Measurements from ENCODE around the gene XKR3. TPM values are rescaled to one million over a fixed set of nuclear protein-coding genes. Genes with fewer than 3 reads are reported as not detected.

The XKR3 gene
- total and polyA plus RNA-seq, 2 donors (not counting 1 experiment from before 2014, with no cell fraction given), result not detected

DNA sequence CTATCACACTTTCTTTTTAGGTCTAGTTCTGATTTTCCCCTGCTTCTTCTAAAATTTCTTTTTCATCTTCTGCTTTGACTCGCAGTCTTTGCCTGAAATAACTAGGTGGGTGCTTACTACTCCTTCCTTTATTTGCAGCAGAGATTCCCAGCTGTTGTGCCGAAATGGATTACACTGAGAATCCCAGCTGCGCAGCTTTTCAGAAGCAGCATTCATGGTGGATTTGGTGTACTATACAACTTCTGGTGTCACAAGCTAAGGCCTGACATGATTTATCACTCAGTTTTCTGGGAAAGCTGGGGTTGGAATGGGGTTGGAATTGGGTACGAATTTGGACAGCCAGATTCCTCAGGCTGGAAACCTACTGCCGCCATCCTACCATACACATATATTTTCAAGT, 6.0 kb upstream of the XKR3 start:
- Mint-ChIP-seq H3K4me1 (no peaks in the 10 kb centered on the region), H3K27me3 (peaks cover 7% of the 10 kb centered on the region), H3K4me3 (no peak overlapping the region), H3K27ac (no peak overlapping the region), H3K9me3 (ENCODE audit: insufficient read depth) (no peaks in the 10 kb centered on the region)
- CTCF ChIA-PET, result no interaction called here
- intact Hi-C loops (cut with micrococcal nuclease), result no loop called here
- ATAC-seq (ENCODE audit: low read depth) (no peak), DNase-seq (no peak)
- POLR2A ChIA-PET, result no interaction called here
- 93% methylated on average over 2 of the region's 5 CpGs for WGBS (ENCODE audit: insufficient coverage)
- H3K4me2 ChIP-seq (replicated peaks; ENCODE audit: low read depth, low read length, poor library complexity, severe bottlenecking), result no peak overlapping the region
- no peaks in the 10 kb centered on the region for H3K9me3 ChIP-seq (ENCODE audit: control extremely low read depth in 1 of 3, control insufficient read depth in 2 of 3, insufficient read depth in 1 of 3, low read length in 2 of 3)
- no peak overlapping the region for H3K4me3 ChIP-seq (ENCODE audit: control extremely low read depth in 1 of 5, extremely low read depth in 1 of 5, insufficient read depth in 1 of 5, low read depth in 2 of 5, low read length in 4 of 5)
- no peak for TF ChIP-seq CTCF (IDR thresholded peaks at IDR 0.05)
- TF ChIP-seq EZH2 (IDR thresholded peaks at IDR 0.05; ENCODE audit: borderline replicate concordance, insufficient read depth, low read depth, low read length, poor library complexity, severe bottlenecking), result no peak
- no peaks in the 10 kb centered on the region for H3K27me3 ChIP-seq (replicated peaks in 1 of 4; ENCODE audit: control extremely low read depth in 1 of 4, control insufficient read depth in 3 of 4, insufficient read depth in 4 of 4, low read length in 3 of 4)
- H3K9ac ChIP-seq (ENCODE audit: low read length), result no peak overlapping the region
- no peaks in the 10 kb centered on the region for H4K20me1 ChIP-seq (ENCODE audit: control insufficient read depth, insufficient read depth, low read length, poor library complexity, severe bottlenecking)
- H3K36me3 ChIP-seq (replicated peaks in 1 of 2; ENCODE audit: control extremely low read depth in 1 of 2, control insufficient read depth in 1 of 2, extremely low read depth in 1 of 2, insufficient read depth in 2 of 2, low read length in 1 of 2), result no peaks in the 10 kb centered on the region
- H3K79me2 ChIP-seq (ENCODE audit: control insufficient read depth, insufficient read depth, low read length), result no peaks in the 10 kb centered on the region
- no peak overlapping the region for H3K27ac ChIP-seq (ENCODE audit: low read length in 2 of 2)
- H2AFZ ChIP-seq (ENCODE audit: insufficient read depth, low read depth, low read length, poor library complexity, severe bottlenecking), result no peak overlapping the region
- no peaks in the 10 kb centered on the region for H3K4me1 ChIP-seq (ENCODE audit: control insufficient read depth in 2 of 2, insufficient read depth in 2 of 2, low read length in 2 of 2)

- Mint-ChIP-seq H3K9me3 (ENCODE audit: insufficient read depth) (no peaks in the 10 kb centered on the region), H3K27me3 (no peaks in the 10 kb centered on the region), H3K4me3 (no peak overlapping the region), H3K4me1 (peaks cover 8% of the 10 kb centered on the region), H3K27ac (no peak overlapping the region)
- H3K9ac ChIP-seq (ENCODE audit: low read length), result no peak overlapping the region
- no peak overlapping the region for H3K4me2 ChIP-seq (replicated peaks; ENCODE audit: low read depth, low read length, poor library complexity, severe bottlenecking)
- H3K4me1 ChIP-seq (ENCODE audit: control insufficient read depth in 2 of 2, insufficient read depth in 2 of 2, low read length in 2 of 2), result peaks cover 5 to 8% of the 10 kb centered on the region in 2 donors
- ChIA-PET POLR2A (no interaction called here), CTCF (no interaction called here)
- TF ChIP-seq CTCF (IDR thresholded peaks at IDR 0.05), result no peak
- no peak for TF ChIP-seq EZH2 (IDR thresholded peaks at IDR 0.05; ENCODE audit: borderline replicate concordance, insufficient read depth, low read depth, low read length, poor library complexity, severe bottlenecking)
- no peak overlapping the region for H3K4me3 ChIP-seq (ENCODE audit: control extremely low read depth in 1 of 5, extremely low read depth in 1 of 5, insufficient read depth in 1 of 5, low read depth in 2 of 5, low read length in 4 of 5)
- no peaks in the 10 kb centered on the region for H3K79me2 ChIP-seq (ENCODE audit: control insufficient read depth, insufficient read depth, low read length)
- ATAC-seq (ENCODE audit: low read depth) (no peak), DNase-seq (no peak)
- 80% methylated on average over 1 of the region's 3 CpGs for WGBS (ENCODE audit: insufficient coverage)
- H3K27me3 ChIP-seq (replicated peaks in 1 of 4; ENCODE audit: control extremely low read depth in 1 of 4, control insufficient read depth in 3 of 4, insufficient read depth in 4 of 4, low read length in 3 of 4), result no peaks in the 10 kb centered on the region
- H3K9me3 ChIP-seq (ENCODE audit: control extremely low read depth in 1 of 3, control insufficient read depth in 2 of 3, insufficient read depth in 1 of 3, low read length in 2 of 3), result no peaks in the 10 kb centered on the region
- intact Hi-C loops (cut with micrococcal nuclease), result no loop called here
- H3K27ac ChIP-seq (ENCODE audit: low read length in 2 of 2), result no peak overlapping the region
- H4K20me1 ChIP-seq (ENCODE audit: control insufficient read depth, insufficient read depth, low read length, poor library complexity, severe bottlenecking), result no peaks in the 10 kb centered on the region
- no peaks in the 10 kb centered on the region for H3K36me3 ChIP-seq (replicated peaks in 1 of 2; ENCODE audit: control extremely low read depth in 1 of 2, control insufficient read depth in 1 of 2, extremely low read depth in 1 of 2, insufficient read depth in 2 of 2, low read length in 1 of 2)
- H2AFZ ChIP-seq (ENCODE audit: insufficient read depth, low read depth, low read length, poor library complexity, severe bottlenecking), result no peak overlapping the region
Measured at GRCh38 chr22:16829985-16830384, 4.8 kb upstream of the XKR3 start.

Data from B cell (primary cell).